GM12878 (cell line): ENCODE results near the gene CEP76. TPM values are rescaled to one million over a fixed set of nuclear protein-coding genes. Genes with fewer than 3 reads are reported as not detected.

Source experiments
- ATAC-seq: fragments of 200-7000 bp; cut with Tn5 transposase; 3 replicates; pipeline ENCODE4 v1.9.1; 2020; ENCODE audit warnings: mild to moderate bottlenecking, moderate library complexity
- BruUV-seq: library from RNA; stranded (reverse); fragments of 400-500 nt; replicated peaks from 2 replicates; lab custom pipeline; 2021; lab: Mats Ljungman, UMichigan
- CTCF ChIA-PET: fragments of 300-600 bp; sonication (Branson Sonifier 250); formaldehyde crosslinking; extraction: SDS; loops from one replicate; lab custom pipeline; 2021; ENCODE audit warnings: inconsistent platforms; lab: Yijun Ruan, JAX
- POLR2A ChIA-PET: fragments of 350-600 bp; formaldehyde crosslinking; extraction: SDS; loops from one replicate; lab custom pipeline; 2021; ENCODE audit warnings: inconsistent platforms; lab: Charles Lee
- RAD21 ChIA-PET: fragments of 300-600 bp; sonication (Branson Sonifier 250); formaldehyde crosslinking; loops from one replicate; lab custom pipeline; 2023; ENCODE audit warnings: antibody characterized with exemption; ENCODE audit not compliant: unreplicated experiment; lab: Charles Lee
- SMC1A ChIA-PET: fragments of 300-600 bp; sonication (Branson Sonifier 250); formaldehyde crosslinking; loops from one replicate; lab custom pipeline; 2023; ENCODE audit not compliant: unreplicated experiment, uncharacterized antibody; lab: Charles Lee
- DNase-seq: peaks from one replicate; pipeline ENCODE4 v3.0.0-alpha.2; 2011; ENCODE audit warnings: low read depth, low spot score
- FAIRE-seq: peaks from 3 replicates; lab custom pipeline; 2011; peaks lifted over from hg19 to GRCh38; lab: Jason Lieb, UNC
- H2AFZ ChIP-seq: 2 replicates; pipeline ENCODE4 v1.6.0; 2011; ENCODE audit warnings: low read depth, low read length, control low read depth; ENCODE audit not compliant: control insufficient read depth
- H3K27ac ChIP-seq: 2 replicates; pipeline ENCODE4 v1.5.1; 2011; ENCODE audit warnings: control low read depth; ENCODE audit not compliant: control insufficient read depth, insufficient read depth
- H3K27me3 ChIP-seq, 2 experiments: replicated peaks in 1 of 2; 2 replicates each; pipeline versions ENCODE4 v1.6.0 to v1.6.1; 2011; ENCODE audit warnings: low read length in 1 of 2; ENCODE audit not compliant: control insufficient read depth in 2 of 2, insufficient read depth in 2 of 2
- H3K36me3 ChIP-seq, 2 experiments: 2 replicates each; pipeline ENCODE4 v1.5.1; 2011; ENCODE audit warnings: low read length in 1 of 2; ENCODE audit not compliant: control insufficient read depth in 2 of 2, insufficient read depth in 2 of 2
- H3K4me1 ChIP-seq: 2 replicates; pipeline ENCODE4 v1.6.1; 2011; ENCODE audit warnings: mild to moderate bottlenecking, low read length, moderate library complexity, mixed read lengths; ENCODE audit not compliant: control insufficient read depth, insufficient read depth
- H3K4me2 ChIP-seq: 2 replicates; pipeline ENCODE4 v1.6.0; 2011; ENCODE audit warnings: control low read depth; ENCODE audit not compliant: control insufficient read depth, insufficient read depth
- H3K4me3 ChIP-seq: fragments of 200-600 bp; sonication (generic); 2 replicates; pipeline ENCODE4 v1.5.1; 2016
- H3K79me2 ChIP-seq: 2 replicates; pipeline ENCODE4 v1.6.0; 2011; ENCODE audit warnings: low read length; ENCODE audit not compliant: control insufficient read depth, insufficient read depth
- H3K9ac ChIP-seq: 2 replicates; pipeline ENCODE4 v1.8.0; 2011; ENCODE audit warnings: low read length, control low read depth, mixed read lengths; ENCODE audit not compliant: control insufficient read depth, insufficient read depth
- H3K9me3 ChIP-seq: replicated peaks from 3 replicates; pipeline ENCODE4 v1.5.1; 2011; ENCODE audit warnings: mild to moderate bottlenecking, low read length; ENCODE audit not compliant: control insufficient read depth, insufficient read depth
- H4K20me1 ChIP-seq: 2 replicates; pipeline ENCODE4 v1.6.0; 2011; ENCODE audit not compliant: control insufficient read depth, insufficient read depth
- BACH1 ChIP-seq: fragments of 450-650 bp; IDR thresholded peaks from 2 replicates; pipeline ENCODE4 v1.6.1; 2017; ENCODE audit warnings: mild to moderate bottlenecking, borderline replicate concordance
- BCL11A ChIP-seq: IDR thresholded peaks from 2 replicates; pipeline ENCODE4 v1.6.1; 2011; ENCODE audit warnings: low read depth, low read length
- CHD4 ChIP-seq: fragments of 200-600 bp; sonication (generic); IDR thresholded peaks from 2 replicates; pipeline ENCODE4 v1.6.1; 2016; ENCODE audit warnings: mild to moderate bottlenecking
- EP300 ChIP-seq, 2 experiments: fragments of 150-350 bp in 1 of 2; IDR thresholded peaks; 2 replicates each; pipeline ENCODE4 v1.6.1; 2011 to 2012; ENCODE audit warnings: low read depth in 2 of 2, low read length in 2 of 2, borderline replicate concordance in 1 of 2, improper control_type of control experiment in 1 of 2, inconsistent platforms in 1 of 2; ENCODE audit not compliant: control insufficient read depth in 1 of 2
- MYC ChIP-seq: IDR thresholded peaks from 2 replicates; pipeline ENCODE4 v1.6.1; 2011; ENCODE audit warnings: mild to moderate bottlenecking, low read length, moderate library complexity, inconsistent platforms; ENCODE audit not compliant: insufficient read depth, insufficient replicate concordance, insufficient read length, severe bottlenecking
- PAX5 ChIP-seq: IDR thresholded peaks from 2 replicates; pipeline ENCODE4 v1.6.1; 2011; ENCODE audit warnings: low read depth, low read length, borderline replicate concordance
- SMC3 ChIP-seq: IDR thresholded peaks from 2 replicates; pipeline ENCODE4 v1.6.1; 2011; ENCODE audit warnings: low read length, improper control_type of control experiment, borderline replicate concordance
- TARDBP ChIP-seq: IDR thresholded peaks from 2 replicates; pipeline ENCODE4 v1.6.1; 2016; ENCODE audit warnings: borderline replicate concordance
- TCF7 ChIP-seq: IDR thresholded peaks from 2 replicates; pipeline ENCODE4 v1.6.1; 2014; ENCODE audit warnings: antibody characterized with exemption, borderline replicate concordance
- WRNIP1 ChIP-seq: IDR thresholded peaks from 2 replicates; pipeline ENCODE4 v1.6.1; 2011; ENCODE audit warnings: low read depth, low read length, improper control_type of control experiment, borderline replicate concordance
- WGBS: methylation state at CpG from one replicate; pipeline ENCODE4 v1.1.6; 2016; ENCODE audit warnings: low lambda C conversion rate; ENCODE audit not compliant: insufficient replicate concordance, insufficient coverage; ENCODE audit errors: missing lambda C conversion rate; 5-methylcytosine and 5-hydroxymethylcytosine counted together
- in situ Hi-C: fragments of 300-500 bp; cut with MboI; formaldehyde crosslinking; loops from 9 replicates; pipeline ENCODE4 v1.14.3; 2018; ENCODE audit warnings: mixed read lengths
- intact Hi-C: fragments of 100-400 bp; cut with micrococcal nuclease; formaldehyde crosslinking; loops from one replicate; pipeline ENCODE4 v1.14.2; 2022; ENCODE audit not compliant: unreplicated experiment
- polyA plus RNA-seq, 11 experiments: library from polyadenylated mRNA; depleted of rRNA in 4 of 11; unstranded in 6 of 11; stranded (reverse) in 5 of 11; fragments of >200 nt; fragmentation: Nextera tagmentation in 4 of 11; fragmentation: Illumina TruSeq in 1 of 11; extraction: Ambion mirVana in 4 of 11; extraction: Trizol in 1 of 11; gene quantifications; 1 replicate in 1 of 11; 2 replicates in 10 of 11; pipeline versions ENCODE4 v1.2.1 to v1.2.3, GENCODE V29; 2011 to 2016; ENCODE audit warnings: inconsistent platforms in 2 of 11, missing spikeins in 2 of 11, low read depth in 1 of 11
- total RNA-seq, 4 experiments: library from RNA; depleted of rRNA in 3 of 4; stranded (reverse); fragments of >200 nt in 3 of 4; fragmentation: Illumina TruSeq in 1 of 4; extraction: Trizol in 1 of 4; gene quantifications; 2 replicates each; pipeline versions ENCODE4 v1.2.1 to v1.2.3, GENCODE V29; 2013 to 2021
- TF ChIP-seq, protein P1 (sequence below): fragments of 450-650 bp; IDR thresholded peaks from 2 replicates; pipeline ENCODE4 v1.6.1; 2016; ENCODE audit warnings: mild to moderate bottlenecking
- TF ChIP-seq, protein P2 (sequence below): fragments of 450-650 bp; IDR thresholded peaks from 2 replicates; pipeline ENCODE4 v1.6.1; 2017; ENCODE audit warnings: mild to moderate bottlenecking, moderate library complexity

CEP76 gene
- total and polyA plus RNA-seq, 10 of the 15 experiments (the other 5 are each of a cell fraction or from before 2014, with no cell fraction given): 3.9 to 14.9 (median 13.2) TPM

DNA sequence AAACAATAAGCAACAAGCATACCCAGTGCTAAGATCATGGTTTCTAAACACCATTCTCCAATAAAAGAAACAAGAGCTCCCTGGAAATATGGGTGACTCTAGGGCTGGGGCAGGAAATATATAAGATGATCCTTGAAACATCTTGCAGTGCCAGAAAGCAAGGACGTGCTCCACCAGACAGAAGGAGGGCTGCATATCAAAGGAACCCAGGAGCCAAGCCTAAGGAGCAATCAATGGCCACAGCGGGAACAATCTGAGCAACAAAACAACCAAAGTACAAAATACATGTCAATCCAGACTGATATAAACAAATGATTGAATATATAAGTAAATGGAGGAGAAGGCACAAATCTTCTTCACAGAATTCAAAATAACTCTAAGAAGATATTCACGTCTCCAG is 54.8 kb downstream of the CEP76 start:
- Histone ChIP-seq H3K9me3 (no peaks in the 10 kb centered on the region), H3K4me2 (no peak overlapping the region), H4K20me1 (no peaks in the 10 kb centered on the region), H3K9ac (no peak overlapping the region), H2AFZ (no peak overlapping the region), H3K27me3 (no peaks in the 10 kb centered on the region), H3K79me2 (no peaks in the 10 kb centered on the region), H3K4me3 (no peak overlapping the region), H3K36me3 (no peaks in the 10 kb centered on the region), H3K4me1 (no peaks in the 10 kb centered on the region), H3K27ac (no peak overlapping the region)
- FAIRE-seq (no peak), DNase-seq (no peak), ATAC-seq (no peak)
- ChIA-PET CTCF (no interaction called here), SMC1A (no interaction called here), POLR2A (no interaction called here), RAD21 (no interaction called here)
- intact Hi-C loops (no loop called here), in situ Hi-C loops (no loop called here)
- TF ChIP-seq, protein P1, sequence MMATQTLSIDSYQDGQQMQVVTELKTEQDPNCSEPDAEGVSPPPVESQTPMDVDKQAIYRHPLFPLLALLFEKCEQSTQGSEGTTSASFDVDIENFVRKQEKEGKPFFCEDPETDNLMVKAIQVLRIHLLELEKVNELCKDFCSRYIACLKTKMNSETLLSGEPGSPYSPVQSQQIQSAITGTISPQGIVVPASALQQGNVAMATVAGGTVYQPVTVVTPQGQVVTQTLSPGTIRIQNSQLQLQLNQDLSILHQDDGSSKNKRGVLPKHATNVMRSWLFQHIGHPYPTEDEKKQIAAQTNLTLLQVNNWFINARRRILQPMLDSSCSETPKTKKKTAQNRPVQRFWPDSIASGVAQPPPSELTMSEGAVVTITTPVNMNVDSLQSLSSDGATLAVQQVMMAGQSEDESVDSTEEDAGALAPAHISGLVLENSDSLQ: no peak
- TF ChIP-seq TARDBP (no peak), WRNIP1 (no peak), MYC (no peak), PAX5 (no peak), BACH1 (no peak), TCF7 (no peak), EP300 (IDR thresholded peaks at IDR 0.05; ENCODE audit: borderline replicate concordance in 1 of 2, control insufficient read depth in 1 of 2, low read depth in 2 of 2, low read length in 2 of 2) (no peak), SMC3 (no peak), BCL11A (no peak), CHD4 (no peak)
- TF ChIP-seq, protein P2, sequence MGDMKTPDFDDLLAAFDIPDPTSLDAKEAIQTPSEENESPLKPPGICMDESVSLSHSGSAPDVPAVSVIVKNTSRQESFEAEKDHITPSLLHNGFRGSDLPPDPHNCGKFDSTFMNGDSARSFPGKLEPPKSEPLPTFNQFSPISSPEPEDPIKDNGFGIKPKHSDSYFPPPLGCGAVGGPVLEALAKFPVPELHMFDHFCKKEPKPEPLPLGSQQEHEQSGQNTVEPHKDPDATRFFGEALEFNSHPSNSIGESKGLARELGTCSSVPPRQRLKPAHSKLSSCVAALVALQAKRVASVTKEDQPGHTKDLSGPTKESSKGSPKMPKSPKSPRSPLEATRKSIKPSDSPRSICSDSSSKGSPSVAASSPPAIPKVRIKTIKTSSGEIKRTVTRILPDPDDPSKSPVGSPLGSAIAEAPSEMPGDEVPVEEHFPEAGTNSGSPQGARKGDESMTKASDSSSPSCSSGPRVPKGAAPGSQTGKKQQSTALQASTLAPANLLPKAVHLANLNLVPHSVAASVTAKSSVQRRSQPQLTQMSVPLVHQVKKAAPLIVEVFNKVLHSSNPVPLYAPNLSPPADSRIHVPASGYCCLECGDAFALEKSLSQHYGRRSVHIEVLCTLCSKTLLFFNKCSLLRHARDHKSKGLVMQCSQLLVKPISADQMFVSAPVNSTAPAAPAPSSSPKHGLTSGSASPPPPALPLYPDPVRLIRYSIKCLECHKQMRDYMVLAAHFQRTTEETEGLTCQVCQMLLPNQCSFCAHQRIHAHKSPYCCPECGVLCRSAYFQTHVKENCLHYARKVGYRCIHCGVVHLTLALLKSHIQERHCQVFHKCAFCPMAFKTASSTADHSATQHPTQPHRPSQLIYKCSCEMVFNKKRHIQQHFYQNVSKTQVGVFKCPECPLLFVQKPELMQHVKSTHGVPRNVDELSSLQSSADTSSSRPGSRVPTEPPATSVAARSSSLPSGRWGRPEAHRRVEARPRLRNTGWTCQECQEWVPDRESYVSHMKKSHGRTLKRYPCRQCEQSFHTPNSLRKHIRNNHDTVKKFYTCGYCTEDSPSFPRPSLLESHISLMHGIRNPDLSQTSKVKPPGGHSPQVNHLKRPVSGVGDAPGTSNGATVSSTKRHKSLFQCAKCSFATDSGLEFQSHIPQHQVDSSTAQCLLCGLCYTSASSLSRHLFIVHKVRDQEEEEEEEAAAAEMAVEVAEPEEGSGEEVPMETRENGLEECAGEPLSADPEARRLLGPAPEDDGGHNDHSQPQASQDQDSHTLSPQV: no peak
- BruUV-seq: no TSS peak
- 57% methylated on average over 3 of the region's 3 CpGs for WGBS
